Vagina (tissue), 2 donors: ENCODE measurements around the gene PLIN5.

Experiments
- CTCF ChIP-seq, 3 experiments: fragments of 450-650 bp in 2 of 3; fragments of 200-600 bp in 1 of 3; sonication (generic) in 1 of 3; IDR thresholded peaks; one replicate each; pipeline ENCODE4 v1.5.1; 2017 to 2019; ENCODE audit warnings: antibody characterized with exemption in 3 of 3, mild to moderate bottlenecking in 2 of 3, moderate library complexity in 2 of 3
- POLR2A ChIP-seq, 2 donors: fragments of 450-650 bp; IDR thresholded peaks; one replicate each; pipeline ENCODE4 v1.6.1; 2017; ENCODE audit warnings: antibody characterized with exemption in 2 of 2, mild to moderate bottlenecking in 2 of 2, moderate library complexity in 2 of 2
- POLR2AphosphoS5 ChIP-seq, 2 donors: sonication (generic); formaldehyde crosslinking; IDR thresholded peaks; one replicate each; pipeline ENCODE4 v1.9.0; 2017; ENCODE audit warnings: antibody characterized with exemption in 2 of 2, mild to moderate bottlenecking in 2 of 2, low read depth in 1 of 2; ENCODE audit not compliant: insufficient read depth in 1 of 2

GRCh38 chr19:4533835-4534424 is 1.1 kb downstream of the PLIN5 start:
- TF ChIP-seq POLR2A (IDR thresholded peaks at IDR 0.05), result no peak
- TF ChIP-seq CTCF (IDR thresholded peaks at IDR 0.05), result no peak
- TF ChIP-seq POLR2AphosphoS5 (IDR thresholded peaks at IDR 0.05; ENCODE audit: insufficient read depth in 1 of 2, low read depth in 1 of 2), result no peak
